Measurements from ENCODE around the gene SULT4A1.

Gene SULT4A1

DNA sequence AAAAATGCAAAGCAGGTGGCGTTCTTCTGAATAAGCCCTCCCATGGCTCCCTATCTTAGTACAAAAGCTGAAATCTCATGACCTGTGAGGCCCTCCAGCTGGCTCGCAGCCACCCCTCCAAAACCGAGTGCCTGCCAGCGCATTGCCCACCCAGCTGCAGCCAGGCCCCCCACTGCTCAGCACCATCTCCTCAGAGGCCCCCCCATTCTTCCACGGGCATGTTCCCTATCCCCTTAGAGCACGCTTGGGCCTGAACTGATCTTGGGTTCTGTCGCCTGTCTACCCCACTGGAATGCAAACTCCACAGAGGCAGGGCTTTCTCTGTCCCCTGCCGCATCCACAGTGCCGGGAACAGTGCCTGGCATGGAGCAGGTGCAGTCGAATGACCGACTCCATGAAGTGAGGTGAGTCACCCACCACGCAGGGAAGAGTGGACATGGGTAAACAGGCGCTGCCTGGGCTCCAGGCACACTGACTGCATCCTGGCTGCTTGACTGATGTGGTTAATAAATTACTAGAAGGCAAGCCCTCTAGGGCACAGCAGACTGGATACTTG lies 38.9 kb downstream of the SULT4A1 start:
- H3K4me3 ChIP-seq (ENCODE audit: low read depth, low read length), result no peak overlapping the region
- no peak for DNase-seq (ENCODE audit: low read depth)
- TF ChIP-seq, protein P1, sequence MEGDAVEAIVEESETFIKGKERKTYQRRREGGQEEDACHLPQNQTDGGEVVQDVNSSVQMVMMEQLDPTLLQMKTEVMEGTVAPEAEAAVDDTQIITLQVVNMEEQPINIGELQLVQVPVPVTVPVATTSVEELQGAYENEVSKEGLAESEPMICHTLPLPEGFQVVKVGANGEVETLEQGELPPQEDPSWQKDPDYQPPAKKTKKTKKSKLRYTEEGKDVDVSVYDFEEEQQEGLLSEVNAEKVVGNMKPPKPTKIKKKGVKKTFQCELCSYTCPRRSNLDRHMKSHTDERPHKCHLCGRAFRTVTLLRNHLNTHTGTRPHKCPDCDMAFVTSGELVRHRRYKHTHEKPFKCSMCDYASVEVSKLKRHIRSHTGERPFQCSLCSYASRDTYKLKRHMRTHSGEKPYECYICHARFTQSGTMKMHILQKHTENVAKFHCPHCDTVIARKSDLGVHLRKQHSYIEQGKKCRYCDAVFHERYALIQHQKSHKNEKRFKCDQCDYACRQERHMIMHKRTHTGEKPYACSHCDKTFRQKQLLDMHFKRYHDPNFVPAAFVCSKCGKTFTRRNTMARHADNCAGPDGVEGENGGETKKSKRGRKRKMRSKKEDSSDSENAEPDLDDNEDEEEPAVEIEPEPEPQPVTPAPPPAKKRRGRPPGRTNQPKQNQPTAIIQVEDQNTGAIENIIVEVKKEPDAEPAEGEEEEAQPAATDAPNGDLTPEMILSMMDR (conservative IDR thresholded peaks at IDR 0.05; ENCODE audit: low read depth, low read length), result no peak

DNA sequence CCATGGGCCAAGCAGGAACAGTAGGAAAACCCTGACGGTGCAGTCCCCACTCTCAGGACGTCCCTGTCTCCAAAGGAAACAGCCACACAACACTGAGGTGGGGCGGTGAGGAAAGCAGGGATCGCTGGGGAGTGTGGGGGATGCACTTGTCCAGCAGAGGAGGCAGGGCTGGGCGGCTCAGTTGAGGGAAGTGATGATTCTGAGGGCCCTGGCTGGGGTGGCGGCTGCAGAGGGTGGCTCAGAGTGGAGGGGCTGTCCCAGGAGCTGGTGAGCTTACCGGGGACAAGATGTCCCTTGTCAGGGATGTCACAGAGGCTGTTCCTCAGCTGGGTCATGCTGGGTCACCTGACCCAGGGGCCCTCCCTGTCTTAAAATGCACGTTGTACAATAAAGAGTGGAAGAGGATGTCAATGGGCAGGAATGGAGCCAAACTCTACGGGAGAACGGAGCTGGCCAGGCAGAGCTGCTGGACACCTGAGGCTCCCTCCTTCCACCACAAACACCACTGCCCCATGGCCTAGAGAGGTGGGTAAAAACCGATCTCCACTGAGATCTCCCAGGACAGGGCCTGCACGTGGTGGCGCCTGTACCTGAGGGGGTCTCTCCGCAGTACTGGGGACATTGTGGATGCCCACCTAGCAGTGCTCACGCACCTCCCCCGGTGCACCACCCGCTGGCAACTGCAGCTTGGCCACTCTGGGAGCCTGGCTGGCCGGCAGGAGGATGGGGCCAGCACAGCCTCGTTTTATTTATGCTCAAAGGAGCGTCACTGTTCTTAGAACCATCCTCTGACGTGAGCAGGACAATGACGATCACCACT lies 40.5 kb downstream of the SULT4A1 start:
- no peak for DNase-seq (ENCODE audit: low read depth)
- TF ChIP-seq, protein P1 (conservative IDR thresholded peaks at IDR 0.05; ENCODE audit: low read depth, low read length), result no peak
- no peak overlapping the region for H3K4me3 ChIP-seq (ENCODE audit: low read depth, low read length)

DNA sequence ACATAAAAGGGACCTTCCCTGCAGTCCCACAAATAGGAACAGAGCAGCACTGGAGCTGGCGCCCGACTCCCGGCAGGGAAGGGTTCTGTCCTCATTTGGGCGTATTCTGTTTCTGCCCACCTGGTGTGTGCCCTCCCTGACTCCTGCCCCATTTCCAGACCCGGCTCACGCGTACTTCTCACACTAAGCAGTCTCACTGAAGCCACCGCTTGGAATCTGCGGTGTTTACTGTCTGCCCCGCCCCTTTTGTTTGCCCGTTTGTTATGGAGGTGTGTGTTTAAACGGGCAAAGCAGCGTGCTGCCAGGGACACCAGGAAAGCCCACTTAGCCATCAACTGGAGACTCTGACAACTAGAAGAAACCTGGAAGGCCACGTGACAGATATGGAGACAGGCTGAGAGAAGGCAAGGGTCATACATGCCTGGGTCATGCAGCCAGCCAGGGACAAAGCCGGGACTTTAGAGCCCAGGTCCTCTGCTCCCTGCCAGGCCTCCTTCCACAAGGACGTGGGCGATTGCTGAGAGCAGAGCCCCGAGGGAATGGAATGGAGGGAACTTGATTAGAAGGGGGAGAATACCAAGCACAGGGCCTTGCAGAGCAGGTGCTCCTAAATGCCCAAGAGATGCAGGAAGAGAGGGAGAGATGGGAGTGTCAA lies 41.5 kb downstream of the SULT4A1 start:
- no peak for DNase-seq (ENCODE audit: low read depth)
- H3K4me3 ChIP-seq (ENCODE audit: low read depth, low read length), result no peak overlapping the region
- TF ChIP-seq, protein P1 (conservative IDR thresholded peaks at IDR 0.05; ENCODE audit: low read depth, low read length), result no peak

DNA sequence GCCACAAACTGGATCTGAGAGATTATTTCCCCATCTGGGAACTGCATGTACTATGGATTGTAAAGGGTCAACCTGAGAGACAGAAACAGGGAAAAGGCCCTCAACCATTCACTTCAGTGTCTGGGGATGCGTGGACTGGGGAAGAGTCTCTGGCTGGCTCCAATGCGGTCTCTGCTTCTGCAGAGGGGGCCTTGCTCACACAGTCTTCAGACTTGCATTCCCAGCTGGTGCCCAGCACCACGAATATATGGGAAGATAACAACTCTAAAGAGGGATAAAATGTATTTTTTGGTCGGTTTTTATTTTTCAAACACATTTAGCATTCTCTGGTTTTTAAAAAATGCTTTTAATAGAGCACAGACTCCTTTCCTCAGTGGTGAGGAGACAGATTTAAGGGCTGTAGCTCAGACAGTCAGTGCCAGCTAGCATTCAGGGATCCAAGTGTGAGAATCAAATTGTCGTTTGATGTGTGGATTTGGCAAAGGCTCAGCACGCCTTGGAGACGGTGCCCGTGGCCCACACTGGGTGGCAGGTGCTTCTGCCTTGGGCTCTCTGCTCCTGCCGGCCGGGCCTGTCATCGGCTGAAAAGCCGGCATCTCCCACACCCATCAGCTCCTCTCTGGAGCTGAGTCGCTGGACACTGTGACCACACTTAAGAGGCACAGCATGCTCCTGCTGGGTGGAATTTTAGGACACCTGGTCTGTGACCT lies 42.2 kb downstream of the SULT4A1 start:
- DNase-seq (ENCODE audit: low read depth), result no peak
- TF ChIP-seq, protein P1 (conservative IDR thresholded peaks at IDR 0.05; ENCODE audit: low read depth, low read length), result no peak
- H3K4me3 ChIP-seq (ENCODE audit: low read depth, low read length), result no peak overlapping the region

DNA sequence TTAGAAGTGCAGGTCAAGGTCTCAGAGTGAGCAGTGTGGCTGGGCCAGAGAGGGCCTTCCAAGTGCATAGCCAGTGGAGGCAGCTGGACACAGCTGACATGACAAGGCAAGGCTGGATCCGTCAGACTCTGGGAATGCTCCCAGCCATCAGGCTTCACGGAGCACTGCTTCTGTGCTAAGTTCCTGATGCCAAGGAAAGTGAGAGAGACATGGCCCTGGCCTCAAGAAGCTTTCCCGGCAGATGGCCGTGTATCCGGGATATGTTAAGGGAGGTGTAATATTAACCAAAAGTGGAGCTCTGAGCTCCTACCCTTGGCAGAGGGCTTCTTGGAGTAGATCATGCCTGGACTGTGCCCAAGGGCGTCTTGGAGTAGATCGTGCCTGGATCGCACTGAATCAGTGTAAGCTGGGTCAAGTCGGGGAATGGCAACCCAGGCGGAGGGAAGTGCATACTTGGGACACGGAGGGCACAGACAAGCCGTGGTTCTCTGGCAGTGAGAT lies 42.8 kb downstream of the SULT4A1 start:
- no peak overlapping the region for H3K4me3 ChIP-seq (ENCODE audit: low read depth, low read length)
- TF ChIP-seq, protein P1 (conservative IDR thresholded peaks at IDR 0.05; ENCODE audit: low read depth, low read length), result no peak
- no peak for DNase-seq (ENCODE audit: low read depth)

DNA sequence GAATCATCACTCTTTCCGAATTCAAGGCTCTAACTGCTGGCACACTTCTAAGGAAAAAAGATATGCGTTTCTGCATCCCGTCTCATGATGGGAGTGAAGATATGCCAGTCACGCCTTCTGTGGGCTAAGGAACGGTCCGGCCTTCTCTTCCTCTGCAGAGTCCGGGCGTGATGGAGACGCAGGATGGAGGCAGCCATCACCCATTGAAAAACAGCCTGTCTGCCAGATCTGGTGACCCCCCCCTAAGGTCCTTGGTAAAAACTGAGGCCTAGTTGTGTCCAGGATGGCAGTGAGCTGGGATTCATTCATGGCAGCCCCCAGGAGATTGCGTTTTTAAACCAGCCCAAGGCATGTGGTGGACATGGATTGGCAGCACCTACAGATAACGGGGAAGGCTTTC lies 43.3 kb downstream of the SULT4A1 start:
- H3K4me3 ChIP-seq (ENCODE audit: low read depth, low read length), result no peak overlapping the region
- TF ChIP-seq, protein P1 (conservative IDR thresholded peaks at IDR 0.05; ENCODE audit: low read depth, low read length), result no peak
- DNase-seq (ENCODE audit: low read depth), result no peak

Data from choroid plexus epithelial cell (primary cell).